Activated CD4-positive, alpha-beta T cell treated with anti-CD3 and anti-CD28 coated beads, Interleukin-2, amount 10 ng/mL, durations not matched to agents 24 days and 14 days (primary cell): ENCODE results near the gene TESK1. TPM values are rescaled to one million over a fixed set of nuclear protein-coding genes. Genes with fewer than 3 reads are reported as not detected.

Experiments
- DNase-seq: peaks from one replicate; pipeline ENCODE4 v3.0.0; 2022
- H3K27ac Mint-ChIP-seq: one replicate; pipeline ENCODE4 v1.8.0; 2022; ENCODE audit warnings: mild to moderate bottlenecking, mixed read lengths
- H3K27me3 Mint-ChIP-seq: one replicate; pipeline ENCODE4 v1.8.0; 2022; ENCODE audit warnings: mixed read lengths
- H3K36me3 Mint-ChIP-seq: one replicate; pipeline ENCODE4 v1.8.0; 2022; ENCODE audit warnings: low read depth, mild to moderate bottlenecking, mixed read lengths
- H3K4me1 Mint-ChIP-seq: one replicate; pipeline ENCODE4 v1.8.0; 2021; ENCODE audit warnings: mixed read lengths
- H3K4me3 Mint-ChIP-seq: one replicate; pipeline ENCODE4 v1.8.0; 2022; ENCODE audit warnings: mild to moderate bottlenecking, moderate library complexity, mixed read lengths
- H3K9me3 Mint-ChIP-seq: one replicate; pipeline ENCODE4 v1.8.0; 2021; ENCODE audit warnings: mixed read lengths
- intact Hi-C: fragments of 100-400 bp; cut with micrococcal nuclease; formaldehyde crosslinking; loops from one replicate; pipeline ENCODE4 v1.15.1; 2023
- total RNA-seq: library from RNA; stranded (reverse); gene quantifications from 2 replicates; pipeline ENCODE4 v1.2.3, GENCODE V29; 2022

The TESK1 gene, protein sequence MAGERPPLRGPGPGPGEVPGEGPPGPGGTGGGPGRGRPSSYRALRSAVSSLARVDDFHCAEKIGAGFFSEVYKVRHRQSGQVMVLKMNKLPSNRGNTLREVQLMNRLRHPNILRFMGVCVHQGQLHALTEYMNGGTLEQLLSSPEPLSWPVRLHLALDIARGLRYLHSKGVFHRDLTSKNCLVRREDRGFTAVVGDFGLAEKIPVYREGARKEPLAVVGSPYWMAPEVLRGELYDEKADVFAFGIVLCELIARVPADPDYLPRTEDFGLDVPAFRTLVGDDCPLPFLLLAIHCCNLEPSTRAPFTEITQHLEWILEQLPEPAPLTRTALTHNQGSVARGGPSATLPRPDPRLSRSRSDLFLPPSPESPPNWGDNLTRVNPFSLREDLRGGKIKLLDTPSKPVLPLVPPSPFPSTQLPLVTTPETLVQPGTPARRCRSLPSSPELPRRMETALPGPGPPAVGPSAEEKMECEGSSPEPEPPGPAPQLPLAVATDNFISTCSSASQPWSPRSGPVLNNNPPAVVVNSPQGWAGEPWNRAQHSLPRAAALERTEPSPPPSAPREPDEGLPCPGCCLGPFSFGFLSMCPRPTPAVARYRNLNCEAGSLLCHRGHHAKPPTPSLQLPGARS
- total RNA-seq, result 48.7 and 52.9 TPM in 2 replicates

DNA sequence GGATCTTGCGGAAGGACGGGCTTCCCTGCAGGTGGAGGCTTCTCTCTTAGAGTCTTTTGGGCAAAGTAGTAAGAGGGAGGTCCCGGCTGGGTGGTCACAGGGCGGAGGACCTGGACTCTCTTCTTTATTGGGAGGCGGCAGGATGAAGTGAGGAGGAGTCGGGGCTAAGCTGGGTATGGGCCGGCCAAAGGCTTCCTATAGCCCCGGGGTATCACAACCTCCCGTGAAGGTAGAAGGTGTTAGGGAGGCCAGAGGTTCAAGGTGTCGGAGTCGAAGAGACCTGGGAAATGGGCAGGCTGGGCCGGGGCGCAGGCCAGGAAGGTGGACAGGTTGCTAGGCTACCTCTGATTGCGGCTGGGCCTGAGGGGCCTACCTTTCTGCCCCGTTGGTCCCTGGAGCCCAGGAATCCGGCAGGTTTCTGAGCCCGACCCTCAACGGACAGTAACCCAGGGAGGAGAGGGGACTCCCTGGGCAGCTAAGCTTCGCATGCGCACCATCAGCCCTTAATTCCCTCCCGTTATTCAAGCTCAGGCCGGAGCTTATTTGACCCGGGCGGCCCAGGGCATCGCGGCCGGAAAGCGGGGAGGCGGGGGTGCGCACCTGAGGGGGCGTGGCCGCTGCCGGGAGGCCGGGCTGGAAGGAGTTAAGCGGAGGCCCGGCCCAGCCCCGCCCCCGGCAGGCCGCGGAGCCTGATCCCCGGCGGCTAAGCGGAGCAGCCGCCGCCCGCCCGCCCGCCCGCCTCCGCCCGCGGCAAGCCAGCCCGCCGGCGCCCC is at the start of gene TESK1:
Gene TESK1, plus strand, starts transcription at position 685 of the 773 bp plus-strand sequence. CDS start 358 bp downstream, outside the sequence.
- no peaks in the 10 kb centered on the region for H3K9me3 Mint-ChIP-seq
- H3K4me3 Mint-ChIP-seq, result peak within 1 kb of the TSS; percentile 90
- peak within 1 kb of the TSS; percentile 96 for H3K27ac Mint-ChIP-seq
- H3K27me3 Mint-ChIP-seq, result no peaks in the 10 kb centered on the region
- intact Hi-C loops, result loop anchor here (1.0 to 5.0 kb wide), 10 partner anchors 15 to 507 kb away; partner anchors contain the start of genes CREB3, FAM221B, GBA2 and PIGO
- H3K4me1 Mint-ChIP-seq, result peaks cover 22% of the 10 kb centered on the region
- H3K36me3 Mint-ChIP-seq, result peaks cover 15% of the 10 kb centered on the region
- DNase-seq, result peak; percentile 96

DNA sequence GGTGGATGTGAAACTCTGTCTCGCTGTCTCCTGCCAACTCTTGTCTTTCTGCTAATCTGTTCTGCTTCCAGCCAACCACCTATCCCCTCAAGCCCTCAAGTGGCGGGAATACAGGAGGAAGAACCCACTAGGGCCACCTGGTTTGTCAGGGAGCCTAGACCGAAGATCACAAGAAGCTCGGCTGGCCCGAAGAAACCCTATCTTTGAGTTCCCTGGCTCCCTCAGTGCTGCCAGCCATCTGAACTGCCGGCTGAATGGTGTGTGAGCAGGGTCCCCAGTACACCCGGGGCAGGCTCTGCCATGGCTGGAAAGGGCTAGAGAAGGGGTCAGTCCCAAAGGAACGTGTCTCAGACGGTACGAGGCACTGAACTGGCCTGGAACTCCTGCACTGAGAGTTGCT is 49.2 kb upstream of the TESK1 start:
- no peaks in the 10 kb centered on the region for H3K4me1 Mint-ChIP-seq
- H3K9me3 Mint-ChIP-seq, result no peaks in the 10 kb centered on the region
- intact Hi-C loops, result no loop called here
- no peak for DNase-seq
- no peaks in the 10 kb centered on the region for H3K36me3 Mint-ChIP-seq
- H3K27ac Mint-ChIP-seq, result no peak overlapping the region
- H3K27me3 Mint-ChIP-seq, result no peaks in the 10 kb centered on the region
- H3K4me3 Mint-ChIP-seq, result no peak overlapping the region

DNA sequence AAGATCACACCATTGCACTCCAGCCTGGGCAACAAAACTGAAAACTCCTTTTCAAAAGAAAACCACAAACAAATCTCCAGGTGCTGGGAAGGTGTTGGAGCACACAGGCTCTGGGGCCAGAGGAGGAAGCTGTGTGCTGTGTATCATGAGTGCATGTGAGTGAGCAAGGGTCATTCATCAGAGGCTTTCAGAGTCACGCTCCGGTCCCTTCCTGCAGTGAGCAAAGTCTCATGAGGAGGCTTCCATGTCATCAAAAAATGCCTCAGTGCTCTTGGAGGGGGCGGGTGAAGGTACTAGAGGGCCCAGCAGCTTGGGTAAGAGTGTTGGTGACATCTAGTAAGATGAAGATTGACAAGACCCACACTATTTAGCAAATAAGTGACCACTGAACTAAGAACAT is 48.3 kb upstream of the TESK1 start:
- intact Hi-C loops, result no loop called here
- Mint-ChIP-seq H3K4me3 (no peak overlapping the region), H3K27me3 (no peaks in the 10 kb centered on the region), H3K36me3 (no peaks in the 10 kb centered on the region), H3K4me1 (no peaks in the 10 kb centered on the region), H3K9me3 (no peaks in the 10 kb centered on the region), H3K27ac (peak overlapping the region; percentile 39)
- DNase-seq, result no peak

DNA sequence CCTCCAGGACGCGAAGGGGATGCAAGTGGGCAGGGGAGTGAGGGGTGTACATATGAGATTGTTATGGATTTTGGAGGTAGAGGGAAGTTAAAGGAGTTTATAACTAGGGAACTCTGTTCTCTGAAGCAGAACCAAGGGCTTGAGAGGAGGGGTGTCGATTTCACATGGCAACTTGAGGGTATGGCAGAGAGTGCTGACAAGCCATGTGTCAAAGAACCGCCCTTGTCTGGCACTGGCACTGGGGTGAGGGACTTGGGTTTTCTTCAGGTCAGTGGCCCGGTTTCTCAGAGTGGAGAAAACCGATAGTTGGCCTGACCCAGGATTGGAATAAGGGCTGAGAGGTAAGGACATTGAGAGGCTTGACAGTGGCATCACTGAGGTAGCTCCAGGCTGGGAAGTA is 47.7 kb upstream of the TESK1 start:
- Mint-ChIP-seq H3K27me3 (no peaks in the 10 kb centered on the region), H3K4me1 (no peaks in the 10 kb centered on the region), H3K27ac (no peak overlapping the region), H3K9me3 (no peaks in the 10 kb centered on the region), H3K4me3 (no peak overlapping the region), H3K36me3 (no peaks in the 10 kb centered on the region)
- no peak for DNase-seq
- intact Hi-C loops, result no loop called here

DNA sequence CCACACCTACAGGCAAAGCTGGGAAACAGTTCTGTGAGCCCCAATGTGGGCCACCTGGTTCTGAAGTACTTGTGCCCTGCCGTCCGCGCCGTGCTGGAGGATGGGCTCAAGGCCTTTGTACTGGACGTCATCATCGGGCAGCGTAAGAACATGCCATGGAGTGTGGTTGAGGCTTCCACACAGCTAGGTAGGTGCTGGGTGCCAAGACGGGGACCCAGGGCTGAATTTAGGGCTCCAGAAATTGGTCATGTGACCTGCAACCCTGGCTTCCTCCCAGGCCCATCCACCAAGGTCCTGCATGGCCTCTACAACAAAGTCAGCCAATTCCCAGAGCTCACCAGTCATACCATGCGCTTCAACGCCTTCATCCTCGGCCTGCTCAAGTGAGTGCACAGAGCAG is 46.9 kb upstream of the TESK1 start:
- Mint-ChIP-seq H3K4me3 (no peak overlapping the region), H3K27me3 (no peaks in the 10 kb centered on the region), H3K9me3 (no peaks in the 10 kb centered on the region), H3K27ac (no peak overlapping the region), H3K4me1 (no peaks in the 10 kb centered on the region), H3K36me3 (no peaks in the 10 kb centered on the region)
- DNase-seq, result no peak
- intact Hi-C loops, result no loop called here

DNA sequence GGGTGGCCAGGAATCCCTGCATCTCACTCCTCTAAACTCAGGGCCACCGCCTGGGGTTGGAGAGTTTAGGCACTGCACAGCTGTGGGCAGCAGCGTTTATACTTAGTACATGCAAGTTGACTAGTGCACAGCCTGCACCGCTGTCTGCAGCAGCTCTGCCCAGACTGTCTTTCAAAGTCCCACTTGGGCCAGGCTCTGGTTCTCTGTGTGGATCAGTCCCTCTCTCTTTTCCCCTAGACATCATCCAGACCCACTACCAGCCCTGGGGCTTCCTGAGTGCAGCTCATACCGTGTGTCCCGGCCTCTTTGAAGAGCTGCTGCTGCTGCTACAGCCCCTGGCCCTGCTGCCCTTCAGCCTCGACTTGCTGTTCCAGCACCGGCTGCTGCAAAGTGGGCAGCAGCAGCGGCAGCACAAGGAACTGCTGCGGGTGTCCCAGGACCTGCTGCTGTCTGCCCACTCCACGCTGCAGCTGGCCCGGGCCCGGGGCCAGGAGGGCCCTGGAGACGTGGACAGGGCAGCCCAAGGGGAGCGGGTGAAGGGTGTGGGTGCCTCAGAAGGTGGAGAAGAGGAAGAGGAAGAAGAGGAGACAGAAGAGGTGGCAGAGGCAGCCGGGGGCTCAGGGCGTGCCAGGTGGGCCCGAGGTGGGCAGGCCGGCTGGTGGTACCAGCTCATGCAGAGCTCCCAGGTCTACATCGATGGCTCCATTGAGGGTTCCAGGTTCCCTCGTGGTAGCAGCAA is 45.1 kb upstream of the TESK1 start:
- intact Hi-C loops, result no loop called here
- no peaks in the 10 kb centered on the region for H3K36me3 Mint-ChIP-seq
- H3K9me3 Mint-ChIP-seq, result no peaks in the 10 kb centered on the region
- peaks cover 7% of the 10 kb centered on the region for H3K4me1 Mint-ChIP-seq
- H3K27ac Mint-ChIP-seq, result no peak overlapping the region
- no peaks in the 10 kb centered on the region for H3K27me3 Mint-ChIP-seq
- no peak for DNase-seq
- no peak overlapping the region for H3K4me3 Mint-ChIP-seq

DNA sequence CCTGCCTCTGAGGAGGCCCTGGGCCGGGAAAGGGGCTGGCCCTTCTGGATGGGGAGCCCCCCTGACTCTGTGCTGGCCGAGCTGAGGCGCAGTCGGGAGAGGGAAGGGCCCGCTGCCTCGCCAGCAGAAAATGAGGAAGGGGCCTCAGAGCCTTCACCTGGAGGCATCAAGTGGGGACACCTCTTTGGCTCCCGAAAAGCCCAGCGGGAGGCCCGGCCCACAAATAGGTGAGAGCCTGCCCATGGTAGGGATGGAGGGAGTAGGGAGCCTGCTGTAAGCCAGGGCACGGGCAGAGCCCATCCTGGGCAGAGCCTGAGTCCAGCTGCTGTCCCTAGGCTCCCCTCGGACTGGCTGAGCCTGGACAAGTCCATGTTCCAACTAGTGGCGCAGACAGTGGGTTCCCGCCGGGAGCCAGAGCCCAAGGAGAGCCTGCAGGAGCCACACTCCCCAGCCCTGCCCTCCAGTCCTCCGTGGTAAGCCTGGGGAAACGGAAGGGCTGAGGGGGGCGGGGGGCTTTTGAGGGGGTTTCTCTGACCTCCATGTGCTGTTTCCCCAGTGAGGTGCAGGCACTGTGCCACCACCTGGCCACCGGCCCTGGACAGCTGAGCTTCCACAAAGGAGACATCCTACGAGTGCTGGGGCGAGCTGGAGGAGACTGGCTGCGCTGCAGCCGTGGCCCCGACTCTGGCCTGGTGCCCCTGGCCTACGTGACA is 44.3 kb upstream of the TESK1 start:
- intact Hi-C loops, result no loop called here
- no peak for DNase-seq
- Mint-ChIP-seq H3K9me3 (no peaks in the 10 kb centered on the region), H3K4me1 (peaks cover 7% of the 10 kb centered on the region), H3K27me3 (no peaks in the 10 kb centered on the region), H3K36me3 (no peaks in the 10 kb centered on the region), H3K4me3 (no peak overlapping the region), H3K27ac (no peak overlapping the region)

DNA sequence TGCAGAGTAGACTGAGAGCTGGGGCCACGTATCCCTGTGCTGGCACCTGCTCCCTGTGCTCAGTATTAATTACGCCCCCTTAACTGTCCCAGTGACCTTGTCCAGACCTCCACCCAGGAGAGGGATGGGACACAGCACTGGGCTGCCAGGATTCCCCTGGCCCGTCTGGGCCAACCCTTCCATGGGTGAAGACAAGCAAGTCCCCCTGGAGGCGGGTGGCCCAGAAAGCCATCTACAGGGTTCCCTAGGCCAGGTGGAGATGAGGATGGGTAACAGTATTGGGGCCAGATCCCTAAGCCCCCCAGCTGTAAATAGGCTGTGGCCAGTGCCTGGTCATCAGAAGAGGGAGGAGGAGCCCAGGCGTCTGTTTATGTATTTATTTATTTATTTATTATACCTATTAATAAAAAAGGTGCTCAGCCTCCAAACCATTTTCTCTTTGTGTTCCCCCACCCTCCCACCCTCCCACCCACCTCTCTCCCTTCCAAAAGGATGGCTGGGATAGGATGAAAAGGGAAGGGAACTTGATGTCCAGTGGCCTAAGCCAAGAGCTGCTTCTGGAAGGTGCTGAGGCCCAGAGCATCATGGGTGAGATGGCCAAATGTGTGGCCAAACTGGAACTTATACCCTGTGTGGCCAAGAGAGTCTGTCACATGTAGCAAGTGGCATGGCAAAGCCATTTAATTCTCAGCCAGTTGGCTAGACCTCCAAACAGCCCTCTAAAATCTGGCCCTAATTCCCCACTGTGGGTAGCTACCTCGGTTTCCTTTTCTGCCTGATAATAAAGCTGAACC is 43.4 kb upstream of the TESK1 start:
- no peaks in the 10 kb centered on the region for H3K9me3 Mint-ChIP-seq
- H3K4me1 Mint-ChIP-seq, result peaks cover 10% of the 10 kb centered on the region
- no peak overlapping the region for H3K4me3 Mint-ChIP-seq
- no peak for DNase-seq
- no peak overlapping the region for H3K27ac Mint-ChIP-seq
- intact Hi-C loops, result no loop called here
- no peaks in the 10 kb centered on the region for H3K36me3 Mint-ChIP-seq
- H3K27me3 Mint-ChIP-seq, result no peaks in the 10 kb centered on the region

DNA sequence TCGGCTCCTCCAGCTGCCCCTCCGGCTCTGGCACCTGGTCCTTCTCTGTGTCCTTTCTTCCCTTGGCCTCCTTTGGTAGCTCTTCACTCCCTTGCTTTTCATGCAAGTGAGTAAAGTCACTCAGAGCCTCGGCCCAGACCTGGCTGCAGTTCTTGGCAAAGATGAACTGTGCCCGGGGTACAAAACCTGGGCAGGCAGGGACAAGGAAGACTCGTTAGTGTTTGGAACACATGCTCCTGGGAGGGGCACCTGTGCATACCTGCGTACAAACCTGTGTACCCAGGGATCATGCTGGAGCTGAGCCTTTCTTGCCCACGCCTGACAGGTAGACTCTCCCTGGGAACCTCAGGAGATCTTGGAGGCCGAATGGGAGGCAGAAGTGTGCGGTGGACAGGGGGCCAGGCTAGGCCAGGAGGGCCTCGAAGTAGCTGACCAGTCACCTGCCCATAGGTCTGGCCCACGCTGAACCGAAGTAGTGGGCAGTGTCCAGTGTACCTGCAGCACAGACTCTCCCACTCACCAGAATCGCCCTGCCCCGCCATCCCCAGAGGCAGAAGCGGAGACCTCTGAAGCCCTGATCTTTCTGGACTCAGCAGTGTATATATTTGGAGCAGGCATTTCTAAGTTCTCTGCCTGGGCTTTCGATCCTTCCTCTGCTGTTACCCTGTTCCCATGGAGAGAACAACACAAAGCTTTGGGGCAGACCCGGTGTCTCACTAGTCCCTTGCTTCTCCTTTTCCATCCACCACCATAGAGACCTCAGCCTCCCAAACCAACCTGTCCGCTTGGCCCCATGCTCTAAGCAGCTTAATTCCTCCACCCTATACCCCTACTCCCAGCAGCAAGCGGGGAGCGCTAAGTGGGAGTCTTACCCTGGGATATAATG is 41.9 kb upstream of the TESK1 start:
- peaks cover 14% of the 10 kb centered on the region for H3K4me1 Mint-ChIP-seq
- no peak overlapping the region for H3K4me3 Mint-ChIP-seq
- H3K36me3 Mint-ChIP-seq, result no peaks in the 10 kb centered on the region
- peak overlapping the region; percentile 30 for H3K27ac Mint-ChIP-seq
- no peak for DNase-seq
- intact Hi-C loops, result no loop called here
- H3K27me3 Mint-ChIP-seq, result no peaks in the 10 kb centered on the region
- no peaks in the 10 kb centered on the region for H3K9me3 Mint-ChIP-seq

DNA sequence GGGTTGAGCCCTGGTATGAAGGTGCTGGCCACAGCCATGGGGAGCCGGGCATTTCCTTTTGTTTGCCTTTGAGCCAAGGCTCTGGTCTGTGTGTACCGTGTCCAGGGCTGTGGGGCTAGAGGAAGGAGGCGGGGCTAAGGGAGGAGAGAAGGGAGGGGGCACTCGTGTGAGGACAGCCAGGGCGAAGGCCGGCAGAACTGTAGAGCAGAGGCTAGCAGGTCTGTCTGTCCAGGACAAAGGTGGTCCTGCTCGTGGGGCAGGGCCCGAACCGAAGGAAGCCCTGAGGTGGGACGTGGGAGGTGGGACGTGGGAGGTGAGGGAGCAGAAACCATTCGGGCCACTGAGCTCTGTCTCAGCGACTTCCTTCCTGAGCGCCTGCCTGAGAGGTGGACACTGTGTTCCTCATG is 41.3 kb upstream of the TESK1 start:
- H3K36me3 Mint-ChIP-seq, result no peaks in the 10 kb centered on the region
- DNase-seq, result no peak
- H3K9me3 Mint-ChIP-seq, result no peaks in the 10 kb centered on the region
- no peak overlapping the region for H3K4me3 Mint-ChIP-seq
- H3K27ac Mint-ChIP-seq, result peak overlapping the region; percentile 30
- peaks cover 14% of the 10 kb centered on the region for H3K4me1 Mint-ChIP-seq
- intact Hi-C loops, result no loop called here
- H3K27me3 Mint-ChIP-seq, result no peaks in the 10 kb centered on the region

DNA sequence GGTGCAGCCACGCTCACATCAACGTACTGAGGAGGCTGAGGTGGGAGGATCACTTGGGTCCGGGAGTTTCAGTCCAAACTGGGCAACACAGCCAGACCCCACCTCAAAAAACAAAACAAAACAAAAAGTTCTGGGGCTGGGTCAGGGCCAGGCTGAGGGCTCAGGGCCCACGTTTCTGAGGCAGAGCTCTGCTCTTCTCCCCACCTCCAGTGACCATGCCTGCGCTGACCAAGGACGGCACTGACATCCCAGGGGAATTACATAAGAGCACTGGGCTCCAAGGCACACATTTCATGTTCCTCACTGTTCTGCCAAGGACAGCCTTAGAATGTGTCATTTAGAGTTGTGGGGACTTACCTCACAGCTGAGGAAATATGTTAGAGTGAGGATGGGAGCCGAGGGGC is 40.4 kb upstream of the TESK1 start:
- H3K36me3 Mint-ChIP-seq, result no peaks in the 10 kb centered on the region
- H3K4me3 Mint-ChIP-seq, result no peak overlapping the region
- H3K9me3 Mint-ChIP-seq, result no peaks in the 10 kb centered on the region
- no peak for DNase-seq
- H3K27ac Mint-ChIP-seq, result no peak overlapping the region
- intact Hi-C loops, result no loop called here
- no peaks in the 10 kb centered on the region for H3K27me3 Mint-ChIP-seq
- peaks cover 19% of the 10 kb centered on the region for H3K4me1 Mint-ChIP-seq

DNA sequence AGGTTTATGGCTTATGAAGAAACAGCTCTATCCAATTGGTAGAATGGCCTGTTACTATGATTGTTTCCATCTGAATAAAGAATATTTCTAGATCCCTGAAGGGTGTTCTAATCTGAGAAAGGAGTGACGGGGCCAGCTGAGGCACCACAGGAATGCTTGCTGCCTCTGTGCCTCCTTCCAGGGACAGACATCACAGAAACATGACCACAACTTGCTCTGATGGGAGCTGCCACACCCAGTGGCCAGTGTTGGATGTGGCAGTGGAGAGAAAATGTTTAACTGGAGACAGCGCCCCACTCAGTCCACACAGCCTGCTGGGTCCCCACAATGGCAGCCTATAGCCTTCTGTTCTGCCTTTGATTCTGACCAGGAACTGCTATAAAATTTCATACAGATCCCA is 38.6 kb upstream of the TESK1 start:
- DNase-seq, result peak; percentile 49
- Mint-ChIP-seq H3K4me1 (peaks cover 30% of the 10 kb centered on the region), H3K4me3 (no peak overlapping the region), H3K9me3 (no peaks in the 10 kb centered on the region), H3K27ac (no peak overlapping the region), H3K27me3 (no peaks in the 10 kb centered on the region), H3K36me3 (no peaks in the 10 kb centered on the region)
- intact Hi-C loops, result no loop called here
